Skeletal muscle tissue (tissue), 4 donors: ENCODE measurements around the gene RGR. TPM values are rescaled to one million over a fixed set of nuclear protein-coding genes. Genes with fewer than 3 reads are reported as not detected.
A peak's percentile ranks its signal among the peaks of the same experiment; 100 is the strongest.

Source experiments
- H3K27ac ChIP-seq: one replicate; pipeline ENCODE4 v1.7.0; 2013; ENCODE audit warnings: mild to moderate bottlenecking, low read depth, low read length, inconsistent platforms
- H3K27me3 ChIP-seq, 3 donors: one replicate each; pipeline ENCODE4 v1.7.0; 2013; ENCODE audit warnings: low read length in 3 of 3; ENCODE audit not compliant: control insufficient read depth in 3 of 3, insufficient read depth in 3 of 3
- H3K36me3 ChIP-seq, 3 donors: one replicate each; pipeline ENCODE4 v1.7.0; 2013; ENCODE audit warnings: low read length in 3 of 3; ENCODE audit not compliant: control insufficient read depth in 3 of 3, insufficient read depth in 3 of 3
- H3K4me1 ChIP-seq, 3 donors: one replicate each; pipeline ENCODE4 v1.7.0; 2013; ENCODE audit warnings: low read length in 3 of 3, mild to moderate bottlenecking in 3 of 3; ENCODE audit not compliant: control insufficient read depth in 3 of 3, insufficient read depth in 3 of 3
- H3K4me3 ChIP-seq, 3 donors: one replicate each; pipeline ENCODE4 v1.7.0; 2013; ENCODE audit warnings: low read length in 3 of 3
- H3K9ac ChIP-seq, 3 donors: one replicate each; pipeline ENCODE4 v1.7.0; 2013; ENCODE audit warnings: low read length in 3 of 3, mild to moderate bottlenecking in 3 of 3, moderate library complexity in 2 of 3, low read depth in 1 of 3
- H3K9me3 ChIP-seq, 3 donors: one replicate each; pipeline ENCODE4 v1.7.0; 2013; ENCODE audit warnings: low read length in 3 of 3; ENCODE audit not compliant: control insufficient read depth in 3 of 3
- total RNA-seq: library from RNA; depleted of rRNA; stranded (reverse); fragments of >200 nt; gene quantifications from one replicate; pipeline ENCODE4 v1.2.3, GENCODE V29; 2014
- donor health status: Osteomylitis.

Gene RGR
- total RNA-seq, 1 donor from 2014 or later = 13.6 TPM

DNA sequence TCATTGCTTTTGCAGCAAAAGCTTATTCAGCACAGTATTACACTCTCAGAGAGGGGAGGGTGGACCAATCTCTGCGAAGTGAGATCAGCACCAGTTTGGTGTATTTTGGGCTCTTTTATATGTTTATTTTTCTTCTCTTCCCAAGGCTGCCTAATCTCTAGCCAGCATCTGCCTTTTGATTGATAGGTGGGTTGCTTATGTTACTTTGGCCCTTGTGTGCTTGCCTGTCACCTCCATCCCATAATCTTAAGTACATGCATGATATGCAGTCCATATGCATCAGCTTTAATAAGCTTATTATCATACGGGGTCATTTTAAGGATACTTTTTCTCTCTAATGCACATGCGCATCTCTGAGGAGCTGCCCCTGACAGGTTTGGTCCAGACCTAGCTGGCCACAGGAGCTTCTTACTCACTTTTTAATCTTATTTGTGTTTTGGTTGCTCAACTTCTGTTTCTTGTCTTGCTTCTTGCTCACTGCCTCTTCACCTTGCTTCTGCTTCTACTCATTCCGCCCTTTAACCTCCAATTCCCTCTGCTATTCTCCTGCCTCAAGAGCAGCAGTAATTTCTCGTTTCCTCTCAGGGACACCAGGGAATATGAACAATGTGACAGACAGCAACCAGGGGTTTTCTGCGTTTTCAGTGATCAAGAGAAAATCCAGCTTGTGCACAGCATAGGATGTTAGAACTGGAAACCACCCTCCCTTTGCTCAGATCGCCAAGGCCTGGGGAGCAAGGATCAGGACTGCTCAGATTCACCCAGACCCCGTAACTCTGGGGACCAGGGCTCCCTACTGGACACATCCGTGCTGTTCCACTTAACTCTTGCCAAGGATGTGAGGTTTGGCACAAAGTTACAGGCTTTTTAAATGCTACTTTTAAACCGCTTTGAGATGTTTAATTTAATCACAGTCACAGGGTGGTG is 10.0 kb downstream of the RGR start:
- Histone ChIP-seq H3K27ac (no peak overlapping the region), H3K27me3 (peaks cover 5 to 23% (median 12%) of the 10 kb centered on the region in 3 donors), H3K9me3 (peaks cover 0 to 6% (median 0%) of the 10 kb centered on the region in 3 donors), H3K4me3 (no peak overlapping the region), H3K4me1 (no peaks in the 10 kb centered on the region), H3K9ac (no peak overlapping the region), H3K36me3 (no peaks in the 10 kb centered on the region)

DNA sequence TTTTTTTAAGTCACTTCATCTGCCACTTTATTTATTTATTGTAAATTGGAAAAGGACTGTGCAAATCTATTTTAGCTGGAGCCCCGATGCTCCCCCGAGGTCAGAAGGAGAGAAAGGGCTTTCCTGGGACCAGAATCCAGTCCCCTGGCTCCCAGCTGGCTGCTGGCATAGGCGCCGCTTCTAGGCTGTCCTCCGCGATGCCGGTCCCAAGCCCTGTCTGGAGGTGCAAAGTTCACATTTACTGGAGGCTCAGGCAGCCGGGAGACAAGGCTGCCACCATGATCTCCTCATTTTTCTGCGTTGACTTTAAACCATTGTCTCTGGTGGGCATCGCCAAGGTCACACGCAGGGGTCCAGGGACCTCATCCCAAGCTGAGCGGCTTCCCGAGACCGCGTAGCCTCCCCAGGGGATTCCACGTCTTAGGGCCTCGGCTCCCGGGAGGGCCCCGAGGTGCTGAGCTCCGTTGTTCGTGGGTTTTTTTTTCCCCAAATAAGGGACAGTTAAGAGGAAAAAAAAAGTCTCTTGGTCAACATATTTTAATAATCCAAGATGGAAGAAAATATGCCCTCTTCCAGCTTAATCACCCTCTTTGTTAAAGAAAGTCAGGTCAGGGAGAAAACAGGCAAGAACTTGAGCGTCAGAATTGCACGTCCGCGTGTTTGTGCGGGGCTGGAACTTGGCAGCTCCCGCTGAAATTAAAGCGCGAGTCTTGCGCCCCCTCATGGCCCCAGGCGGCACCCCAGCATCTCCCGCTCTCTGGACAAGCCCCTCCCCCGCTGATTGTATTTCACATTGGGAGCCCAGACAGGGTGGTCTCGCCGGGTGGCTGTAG is 11.9 kb downstream of the RGR start:
- Histone ChIP-seq H3K9ac (no peak overlapping the region), H3K27ac (no peak overlapping the region), H3K27me3 (peaks cover 11 to 20% (median 12%) of the 10 kb centered on the region in 3 donors), H3K4me1 (no peaks in the 10 kb centered on the region), H3K9me3 (peaks cover 0 to under 1% (median 0%) of the 10 kb centered on the region in 3 donors), H3K4me3 (peak overlapping the region in 2 of 3 donors; percentile 4 to 13), H3K36me3 (no peaks in the 10 kb centered on the region)

DNA sequence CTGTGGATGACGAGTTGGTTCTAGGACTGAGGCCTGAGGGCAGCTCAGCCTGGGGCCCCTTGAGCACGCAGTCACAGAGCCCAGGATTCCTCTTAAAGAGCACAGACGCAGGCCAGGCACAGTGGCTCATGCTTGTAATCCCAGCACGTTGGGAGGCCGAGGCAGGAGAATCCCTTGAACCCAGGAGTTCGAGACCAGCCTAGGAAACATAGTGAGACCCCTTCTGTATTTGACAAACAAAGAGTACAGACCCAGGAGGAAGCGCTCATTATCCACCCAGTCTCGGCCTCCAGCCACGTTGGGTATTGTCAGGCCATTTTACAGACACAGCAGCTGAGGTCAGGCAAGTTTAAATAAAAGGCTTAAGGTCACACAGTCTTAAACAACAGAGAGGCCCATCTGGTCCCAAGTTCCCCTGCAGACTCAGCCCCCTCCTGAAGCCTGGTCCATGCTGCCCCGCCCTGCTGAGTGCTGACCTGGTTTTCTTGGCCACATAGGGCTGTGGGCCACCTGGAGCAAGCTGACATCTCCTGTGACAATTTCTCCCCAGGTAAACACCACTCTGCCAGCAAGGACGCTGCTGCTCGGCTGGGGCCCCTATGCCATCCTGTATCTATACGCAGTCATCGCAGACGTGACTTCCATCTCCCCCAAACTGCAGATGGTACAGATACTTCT is 12.6 kb downstream of the RGR start:
- H3K4me1 ChIP-seq = no peaks in the 10 kb centered on the region
- no peaks in the 10 kb centered on the region for H3K9me3 ChIP-seq
- H3K27ac ChIP-seq = no peak overlapping the region
- H3K36me3 ChIP-seq = no peaks in the 10 kb centered on the region
- no peak overlapping the region for H3K4me3 ChIP-seq
- peaks cover 10 to 20% (median 11%) of the 10 kb centered on the region in 3 donors for H3K27me3 ChIP-seq
- H3K9ac ChIP-seq = no peak overlapping the region

DNA sequence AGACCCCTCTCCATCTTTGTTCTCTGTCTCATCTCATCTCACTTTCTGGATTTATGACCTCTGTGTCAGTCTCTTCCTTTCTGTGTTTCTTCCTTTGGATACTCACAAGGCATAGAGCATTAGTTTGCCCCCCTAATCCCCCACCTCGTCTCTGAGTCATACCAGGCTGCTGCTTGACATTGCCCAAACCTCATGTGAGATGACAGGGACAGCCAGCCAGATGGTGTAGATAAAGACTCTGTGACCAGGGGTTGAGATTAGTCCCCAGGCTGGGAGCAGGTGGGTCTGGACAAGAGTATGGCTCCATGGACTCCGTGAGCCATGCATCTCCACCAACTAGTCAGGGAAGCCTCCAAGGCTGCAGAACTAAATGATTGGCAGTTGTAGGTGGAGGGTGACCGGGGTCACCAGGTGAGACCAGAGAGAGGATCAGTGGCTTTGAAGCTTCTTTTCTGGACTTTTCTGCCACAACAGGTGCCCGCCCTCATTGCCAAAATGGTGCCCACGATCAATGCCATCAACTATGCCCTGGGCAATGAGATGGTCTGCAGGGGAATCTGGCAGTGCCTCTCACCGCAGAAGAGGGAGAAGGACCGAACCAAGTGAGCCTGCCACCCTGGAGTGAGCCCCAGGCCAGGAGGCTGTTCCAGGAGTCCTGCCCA is 13.3 kb downstream of the RGR start:
- Histone ChIP-seq H3K9me3 (no peaks in the 10 kb centered on the region), H3K27me3 (peaks cover 10 to 20% (median 11%) of the 10 kb centered on the region in 3 donors), H3K9ac (no peak overlapping the region), H3K27ac (no peak overlapping the region), H3K36me3 (no peaks in the 10 kb centered on the region), H3K4me3 (no peak overlapping the region), H3K4me1 (no peaks in the 10 kb centered on the region)

DNA sequence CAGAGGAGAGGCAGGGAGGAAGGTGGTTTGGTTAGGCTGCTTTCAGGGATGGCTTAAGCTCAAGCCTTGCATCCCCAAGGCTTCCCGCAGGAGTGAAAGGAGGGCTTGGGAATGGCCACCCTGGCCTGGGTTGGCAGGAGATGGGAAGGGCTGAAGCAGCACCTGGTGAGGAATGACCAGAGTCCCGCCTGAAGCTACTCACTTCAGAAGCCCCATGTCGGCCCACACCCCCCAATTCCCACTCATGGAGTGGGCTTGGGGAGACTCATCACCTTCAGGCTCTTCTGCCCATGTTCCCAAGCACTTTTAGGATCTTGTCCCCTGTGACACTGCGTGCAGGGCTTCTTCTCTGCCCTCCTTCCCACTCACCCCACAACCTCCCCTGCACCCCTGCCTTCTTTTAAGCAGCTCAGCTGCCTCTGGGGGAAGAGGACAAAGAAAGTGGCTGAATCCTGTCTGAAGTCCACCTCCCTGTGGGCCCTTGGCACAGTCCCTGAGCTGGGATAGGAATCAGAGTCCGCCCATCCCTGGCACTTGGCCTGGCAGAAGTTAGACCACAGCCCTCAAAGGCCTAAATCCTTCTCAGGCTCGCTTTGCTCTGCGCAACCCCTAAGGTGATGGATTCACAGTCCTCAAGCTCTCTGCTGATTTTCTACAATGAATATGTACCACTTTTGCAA is 16.5 kb downstream of the RGR start:
- no peaks in the 10 kb centered on the region for H3K9me3 ChIP-seq
- H3K27me3 ChIP-seq = peaks cover 9 to 36% (median 10%) of the 10 kb centered on the region in 3 donors
- no peak overlapping the region for H3K4me3 ChIP-seq
- no peak overlapping the region for H3K9ac ChIP-seq
- no peaks in the 10 kb centered on the region for H3K36me3 ChIP-seq
- H3K4me1 ChIP-seq = peaks cover 0 to 3% (median 0%) of the 10 kb centered on the region in 3 donors
- no peak overlapping the region for H3K27ac ChIP-seq

DNA sequence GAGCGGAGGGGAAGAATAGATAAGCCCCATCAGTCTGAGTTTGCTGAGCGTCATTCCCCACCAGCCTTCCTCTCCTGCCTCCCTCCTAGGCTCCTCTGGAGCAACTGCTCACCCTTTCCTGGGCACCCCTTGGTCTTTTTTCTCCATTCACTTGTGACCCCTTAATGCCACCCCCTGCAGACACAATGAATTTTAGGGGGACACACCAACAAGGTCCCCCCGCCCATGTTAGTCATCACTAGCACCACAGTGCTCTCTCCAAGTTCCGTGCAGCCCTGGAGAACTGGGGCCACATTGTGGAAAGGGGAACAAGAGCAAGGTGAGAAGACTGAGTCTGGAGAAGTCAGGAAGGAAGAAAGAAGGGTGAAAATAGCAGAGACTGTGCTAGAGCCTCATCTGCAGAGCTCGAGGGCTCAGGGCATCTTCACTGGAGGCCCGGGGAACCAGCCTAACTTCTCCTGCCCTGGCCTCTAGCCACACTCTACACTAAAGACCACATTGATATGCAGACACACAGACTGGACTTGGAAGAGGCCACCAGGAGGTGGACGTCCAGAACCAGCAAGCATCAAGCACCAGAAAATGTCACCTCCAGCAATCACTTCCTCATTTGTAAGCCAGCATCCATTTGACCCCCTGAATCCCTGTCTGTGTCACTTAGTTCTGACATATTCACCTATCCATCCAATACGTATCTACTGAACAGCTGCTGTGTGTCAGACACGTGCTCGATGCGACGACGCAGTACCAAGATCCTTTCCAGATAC is 17.5 kb downstream of the RGR start:
- no peaks in the 10 kb centered on the region for H3K36me3 ChIP-seq
- no peak overlapping the region for H3K27ac ChIP-seq
- H3K9me3 ChIP-seq = no peaks in the 10 kb centered on the region
- H3K9ac ChIP-seq = no peak overlapping the region
- H3K4me1 ChIP-seq = peaks cover 0 to 3% (median 0%) of the 10 kb centered on the region in 3 donors
- H3K27me3 ChIP-seq = peaks cover under 1 to 33% (median 9%) of the 10 kb centered on the region in 3 donors
- H3K4me3 ChIP-seq = no peak overlapping the region

DNA sequence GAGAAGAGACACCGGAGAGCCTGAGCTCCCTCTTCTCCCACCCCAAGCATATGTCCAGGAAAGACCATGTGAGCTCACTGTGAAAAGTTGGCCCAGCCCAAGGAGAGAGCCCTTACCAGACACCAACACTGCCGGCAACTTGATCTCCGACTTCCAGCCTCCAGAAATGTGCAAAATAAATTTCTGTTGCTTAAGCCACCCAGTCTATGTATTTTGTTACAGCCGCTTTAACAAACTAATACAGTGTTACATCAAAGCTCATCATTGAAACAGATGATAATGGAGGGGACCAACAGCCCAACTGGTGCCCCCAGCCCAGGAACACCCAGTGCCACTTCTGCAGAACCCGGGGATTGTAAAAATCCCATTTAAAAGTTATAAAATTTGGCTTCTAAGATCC is 18.9 kb downstream of the RGR start:
- Histone ChIP-seq H3K27ac (no peak overlapping the region), H3K27me3 (peaks cover 0 to 20% (median 6%) of the 10 kb centered on the region in 3 donors), H3K4me3 (no peak overlapping the region), H3K9ac (no peak overlapping the region), H3K4me1 (peaks cover 0 to 3% (median 0%) of the 10 kb centered on the region in 3 donors), H3K36me3 (no peaks in the 10 kb centered on the region), H3K9me3 (no peaks in the 10 kb centered on the region)

DNA sequence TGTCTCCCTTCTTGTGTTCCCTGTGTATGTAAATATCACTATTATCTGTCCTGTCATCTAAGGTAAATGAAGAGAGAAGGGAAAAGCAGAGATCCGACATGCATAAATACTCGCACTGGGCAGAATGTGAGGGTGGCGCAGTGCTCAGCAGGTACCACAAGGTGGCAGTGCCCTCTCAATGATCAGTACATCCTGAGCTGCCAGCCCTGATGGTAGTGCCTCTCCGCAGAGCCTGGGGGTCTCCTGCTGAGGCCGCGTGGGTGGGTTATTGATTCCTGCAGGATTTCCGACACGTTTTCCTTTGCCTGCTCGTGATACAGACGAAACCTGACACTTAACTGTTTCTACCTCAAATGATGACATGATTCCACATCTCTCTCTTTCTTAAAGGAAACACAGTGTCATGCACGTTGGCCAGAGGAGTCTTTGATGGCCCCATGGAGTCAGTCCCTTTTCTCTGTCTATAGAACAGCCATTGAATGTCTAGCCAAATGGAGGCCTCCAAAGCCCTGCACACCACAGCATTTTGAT is 19.8 kb downstream of the RGR start:
- peaks cover 0 to 3% (median 0%) of the 10 kb centered on the region in 3 donors for H3K4me1 ChIP-seq
- H3K4me3 ChIP-seq = no peak overlapping the region
- H3K27me3 ChIP-seq = peaks cover 0 to 19% (median 6%) of the 10 kb centered on the region in 3 donors
- H3K9ac ChIP-seq = no peak overlapping the region
- H3K9me3 ChIP-seq = no peaks in the 10 kb centered on the region
- no peak overlapping the region for H3K27ac ChIP-seq
- H3K36me3 ChIP-seq = no peaks in the 10 kb centered on the region
